Prostate gland (tissue), 2 donors: Measurements from ENCODE around the gene TCF7L2. TPM values are rescaled to one million over a fixed set of nuclear protein-coding genes. Genes with fewer than 3 reads are reported as not detected.
A peak's percentile ranks its signal among the peaks of the same experiment; 100 is the strongest.

Experiments
- DNase-seq: peaks from one replicate; pipeline ENCODE4 v3.0.0-alpha.2; 2019; ENCODE audit warnings: low spot score
- H3K27ac ChIP-seq, 2 donors: fragments of 200-600 bp; sonication (generic); 2 replicates each; pipeline ENCODE4 v1.5.1; 2017 to 2019
- H3K27me3 ChIP-seq: fragments of 200-600 bp; sonication (generic); replicated peaks from 2 replicates; pipeline ENCODE4 v1.5.1; 2019; ENCODE audit not compliant: insufficient read depth
- H3K36me3 ChIP-seq, 2 donors: fragments of 200-600 bp; sonication (generic); 1 replicate in 1 of 2; 2 replicates in 1 of 2; pipeline versions ENCODE4 v1.5.1 to v1.8.1; 2017 to 2019
- H3K4me1 ChIP-seq: fragments of 200-600 bp; sonication (generic); replicated peaks from 2 replicates; pipeline ENCODE4 v1.5.1; 2019
- H3K4me3 ChIP-seq, 2 donors: fragments of 200-600 bp; sonication (generic); 2 replicates each; pipeline ENCODE4 v1.5.1; 2017 to 2019
- H3K9me3 ChIP-seq: fragments of 200-600 bp; sonication (generic); 2 replicates; pipeline ENCODE4 v1.5.1; 2017
- CTCF ChIP-seq, 4 experiments: fragments of 200-600 bp in 2 of 4; fragments of 450-650 bp in 2 of 4; sonication (generic) in 2 of 4; IDR thresholded peaks; 1 replicate in 3 of 4; 2 replicates in 1 of 4; pipeline ENCODE4 v1.5.1; 2016 to 2019; ENCODE audit warnings: antibody characterized with exemption in 4 of 4, mild to moderate bottlenecking in 2 of 4, moderate library complexity in 2 of 4
- POLR2A ChIP-seq: fragments of 450-650 bp; IDR thresholded peaks from one replicate; pipeline ENCODE4 v1.6.1; 2016; ENCODE audit warnings: antibody characterized with exemption, mild to moderate bottlenecking
- POLR2AphosphoS5 ChIP-seq: sonication (generic); formaldehyde crosslinking; IDR thresholded peaks from one replicate; pipeline ENCODE4 v1.6.1; 2017; ENCODE audit warnings: antibody characterized with exemption
- WGBS: methylation state at CpG from one replicate; pipeline ENCODE4 v1.1.5; 2018; 5-methylcytosine and 5-hydroxymethylcytosine counted together
- intact Hi-C: fragments of 100-400 bp; cut with DNase I; formaldehyde crosslinking; loops from one replicate; pipeline ENCODE4 v1.14.2; 2022
- total RNA-seq, 2 donors: library from RNA; depleted of rRNA; stranded (reverse); fragments of >200 nt; gene quantifications; one replicate each; pipeline ENCODE4 v1.1.0, GENCODE V29; 2016

The TCF7L2 gene
- total RNA-seq, 2 donors from 2014 or later: 9.8 to 29.8 TPM

- TF ChIP-seq POLR2AphosphoS5 (peak; percentile 47), CTCF (IDR thresholded peaks at IDR 0.05) (peak in 2 of 4 experiments; percentile 29 to 33), POLR2A (no peak)
- Histone ChIP-seq H3K9me3 (no peaks in the 10 kb centered on the region), H3K4me1 (peaks cover 5% of the 10 kb centered on the region), H3K27me3 (no peaks in the 10 kb centered on the region), H3K36me3 (no peaks in the 10 kb centered on the region), H3K4me3 (no peak overlapping the region), H3K27ac (peak overlapping the region; percentile 46 to 49)
- intact Hi-C loops: no loop called here
- DNase-seq: peak; percentile 69
- 34% methylated on average over 14 of the region's 14 CpGs for WGBS
These were observed 51.0 kb downstream of the TCF7L2 start for GRCh38 chr10:113000876-113001598.

- DNase-seq: no peak
- peak overlapping the region; percentile 46 to 49 for H3K27ac ChIP-seq
- no peak for TF ChIP-seq POLR2A
- TF ChIP-seq CTCF (IDR thresholded peaks at IDR 0.05): no peak
- TF ChIP-seq POLR2AphosphoS5: no peak
- peaks cover 5% of the 10 kb centered on the region for H3K4me1 ChIP-seq
- no peaks in the 10 kb centered on the region for H3K9me3 ChIP-seq
- intact Hi-C loops: no loop called here
- H3K4me3 ChIP-seq: no peak overlapping the region
- 63% methylated on average over 8 of the region's 8 CpGs for WGBS
- H3K36me3 ChIP-seq: no peaks in the 10 kb centered on the region
- no peaks in the 10 kb centered on the region for H3K27me3 ChIP-seq
These were observed 51.8 kb downstream of the TCF7L2 start for GRCh38 chr10:113001599-113002448.

- H3K27me3 ChIP-seq: no peaks in the 10 kb centered on the region
- WGBS: 40% methylated on average over 1 of the region's 1 CpG
- DNase-seq: no peak
- H3K9me3 ChIP-seq: no peaks in the 10 kb centered on the region
- H3K4me1 ChIP-seq: peaks cover 5% of the 10 kb centered on the region
- TF ChIP-seq POLR2AphosphoS5 (no peak), CTCF (IDR thresholded peaks at IDR 0.05) (no peak), POLR2A (no peak)
- no peaks in the 10 kb centered on the region for H3K36me3 ChIP-seq
- H3K4me3 ChIP-seq: no peak overlapping the region
- intact Hi-C loops: no loop called here
- H3K27ac ChIP-seq: no peak overlapping the region
These were observed 52.4 kb downstream of the TCF7L2 start for GRCh38 chr10:113002449-113002777.

- Histone ChIP-seq H3K4me1 (peaks cover 5% of the 10 kb centered on the region), H3K27me3 (no peaks in the 10 kb centered on the region), H3K9me3 (no peaks in the 10 kb centered on the region), H3K27ac (no peak overlapping the region), H3K36me3 (no peaks in the 10 kb centered on the region), H3K4me3 (no peak overlapping the region)
- no peak for DNase-seq
- intact Hi-C loops: no loop called here
- TF ChIP-seq CTCF (IDR thresholded peaks at IDR 0.05) (no peak), POLR2AphosphoS5 (no peak), POLR2A (no peak)
- 63% methylated on average over 3 of the region's 3 CpGs for WGBS
These were observed 53.0 kb downstream of the TCF7L2 start for GRCh38 chr10:113003052-113003451.
